Activated naive CD8-positive, alpha-beta T cell (primary cell): ENCODE measurements around the gene MIX23.
A peak's percentile ranks its signal among the peaks of the same experiment; 100 is the strongest.

Source experiments
- H3K27ac Mint-ChIP-seq: one replicate; pipeline ENCODE4 v1.8.0; 2021; ENCODE audit warnings: mixed read lengths
- H3K27me3 Mint-ChIP-seq: one replicate; pipeline ENCODE4 v1.8.0; 2021; ENCODE audit warnings: mixed read lengths
- H3K36me3 Mint-ChIP-seq: one replicate; pipeline ENCODE4 v1.8.0; 2021; ENCODE audit warnings: mixed read lengths
- H3K4me1 Mint-ChIP-seq: one replicate; pipeline ENCODE4 v1.8.0; 2021; ENCODE audit warnings: low read depth, mixed read lengths
- H3K4me3 Mint-ChIP-seq: one replicate; pipeline ENCODE4 v1.8.0; 2021; ENCODE audit warnings: mild to moderate bottlenecking, mixed read lengths
- H3K9me3 Mint-ChIP-seq: one replicate; pipeline ENCODE4 v1.8.0; 2021; ENCODE audit warnings: low read depth, mixed read lengths

MIX23 gene

GRCh38 chr3:122349171-122349570 is 33.9 kb downstream of the MIX23 start:
- no peaks in the 10 kb centered on the region for H3K36me3 Mint-ChIP-seq
- peaks cover 3% of the 10 kb centered on the region for H3K27me3 Mint-ChIP-seq
- H3K4me3 Mint-ChIP-seq = no peak overlapping the region
- H3K4me1 Mint-ChIP-seq = no peaks in the 10 kb centered on the region
- no peaks in the 10 kb centered on the region for H3K9me3 Mint-ChIP-seq
- no peak overlapping the region for H3K27ac Mint-ChIP-seq

- Mint-ChIP-seq H3K4me1 (no peaks in the 10 kb centered on the region), H3K9me3 (no peaks in the 10 kb centered on the region), H3K27ac (no peak overlapping the region), H3K27me3 (peaks cover 10% of the 10 kb centered on the region), H3K4me3 (no peak overlapping the region), H3K36me3 (no peaks in the 10 kb centered on the region)
Measured at GRCh38 chr3:122343654-122344053, 39.4 kb downstream of the MIX23 start.

- no peaks in the 10 kb centered on the region for H3K9me3 Mint-ChIP-seq
- peaks cover 7% of the 10 kb centered on the region for H3K27me3 Mint-ChIP-seq
- H3K4me3 Mint-ChIP-seq = no peak overlapping the region
- H3K36me3 Mint-ChIP-seq = no peaks in the 10 kb centered on the region
- no peak overlapping the region for H3K27ac Mint-ChIP-seq
- H3K4me1 Mint-ChIP-seq = no peaks in the 10 kb centered on the region
Measured at GRCh38 chr3:122342803-122343202, 40.2 kb downstream of the MIX23 start.

- H3K36me3 Mint-ChIP-seq = no peaks in the 10 kb centered on the region
- H3K9me3 Mint-ChIP-seq = no peaks in the 10 kb centered on the region
- no peaks in the 10 kb centered on the region for H3K4me1 Mint-ChIP-seq
- H3K27me3 Mint-ChIP-seq = peaks cover 5% of the 10 kb centered on the region
- no peak overlapping the region for H3K27ac Mint-ChIP-seq
- H3K4me3 Mint-ChIP-seq = no peak overlapping the region
Measured at GRCh38 chr3:122332551-122332950, 50.5 kb downstream of the MIX23 start.

GRCh38 chr3:122331886-122332285 is 51.1 kb downstream of the MIX23 start:
- no peaks in the 10 kb centered on the region for H3K36me3 Mint-ChIP-seq
- peaks cover 5% of the 10 kb centered on the region for H3K27me3 Mint-ChIP-seq
- no peak overlapping the region for H3K4me3 Mint-ChIP-seq
- no peaks in the 10 kb centered on the region for H3K9me3 Mint-ChIP-seq
- no peaks in the 10 kb centered on the region for H3K4me1 Mint-ChIP-seq
- no peak overlapping the region for H3K27ac Mint-ChIP-seq

GRCh38 chr3:122325769-122326168 is 57.3 kb downstream of the MIX23 start:
- Mint-ChIP-seq H3K4me3 (no peak overlapping the region), H3K9me3 (no peaks in the 10 kb centered on the region), H3K27ac (no peak overlapping the region), H3K4me1 (peaks cover 20% of the 10 kb centered on the region), H3K36me3 (no peaks in the 10 kb centered on the region), H3K27me3 (no peaks in the 10 kb centered on the region)

- no peaks in the 10 kb centered on the region for H3K36me3 Mint-ChIP-seq
- H3K9me3 Mint-ChIP-seq = peaks cover 5% of the 10 kb centered on the region
- H3K4me3 Mint-ChIP-seq = no peak within 1 kb of the TSS
- H3K4me1 Mint-ChIP-seq = peaks cover 20% of the 10 kb centered on the region
- H3K27ac Mint-ChIP-seq = no peak within 1 kb of the TSS
- no peaks in the 10 kb centered on the region for H3K27me3 Mint-ChIP-seq
Measured at GRCh38 chr3:122324871-122325323, 58.1 kb downstream of the MIX23 start, which contains the start of gene CSTA. CSTA (plus strand) TSS chr3:122325248; CDS start chr3:122325293, 45 bp downstream.

GRCh38 chr3:122322095-122323075 is 60.6 kb downstream of the MIX23 start:
- peak overlapping the region; percentile 7 for H3K4me3 Mint-ChIP-seq
- H3K36me3 Mint-ChIP-seq = peaks cover 2% of the 10 kb centered on the region
- no peaks in the 10 kb centered on the region for H3K27me3 Mint-ChIP-seq
- H3K27ac Mint-ChIP-seq = no peak overlapping the region
- peaks cover 20% of the 10 kb centered on the region for H3K4me1 Mint-ChIP-seq
- peaks cover 8% of the 10 kb centered on the region for H3K9me3 Mint-ChIP-seq

- Mint-ChIP-seq H3K9me3 (peaks cover 8% of the 10 kb centered on the region), H3K27ac (no peak overlapping the region), H3K27me3 (peaks cover 3% of the 10 kb centered on the region)
Measured at GRCh38 chr3:122318620-122319019, 64.4 kb downstream of the MIX23 start.

GRCh38 chr3:122316368-122316767 is 66.7 kb downstream of the MIX23 start:
- no peak overlapping the region for H3K4me3 Mint-ChIP-seq
- H3K4me1 Mint-ChIP-seq = peaks cover 9% of the 10 kb centered on the region
- peaks cover 2% of the 10 kb centered on the region for H3K36me3 Mint-ChIP-seq
- peaks cover 8% of the 10 kb centered on the region for H3K9me3 Mint-ChIP-seq
- H3K27ac Mint-ChIP-seq = no peak overlapping the region
- H3K27me3 Mint-ChIP-seq = peaks cover 3% of the 10 kb centered on the region

More at GRCh38 chr3:122318620-122319019, 64.4 kb downstream of the MIX23 start:
- H3K4me3 Mint-ChIP-seq = no peak overlapping the region
- peaks cover 2% of the 10 kb centered on the region for H3K36me3 Mint-ChIP-seq
- peaks cover 20% of the 10 kb centered on the region for H3K4me1 Mint-ChIP-seq

- H3K27me3 Mint-ChIP-seq = peaks cover 3% of the 10 kb centered on the region
- H3K4me1 Mint-ChIP-seq = peaks cover 6% of the 10 kb centered on the region
- peaks cover 7% of the 10 kb centered on the region for H3K9me3 Mint-ChIP-seq
- H3K36me3 Mint-ChIP-seq = peaks cover 2% of the 10 kb centered on the region
- no peak overlapping the region for H3K27ac Mint-ChIP-seq
- H3K4me3 Mint-ChIP-seq = no peak overlapping the region
Measured at GRCh38 chr3:122315619-122316018, 67.4 kb downstream of the MIX23 start.

- Mint-ChIP-seq H3K27me3 (peaks cover 3% of the 10 kb centered on the region), H3K9me3 (no peaks in the 10 kb centered on the region), H3K36me3 (no peaks in the 10 kb centered on the region), H3K27ac (no peak overlapping the region), H3K4me1 (peaks cover 6% of the 10 kb centered on the region), H3K4me3 (no peak overlapping the region)
Measured at GRCh38 chr3:122314228-122314876, 68.7 kb downstream of the MIX23 start.

- no peaks in the 10 kb centered on the region for H3K36me3 Mint-ChIP-seq
- peaks cover 6% of the 10 kb centered on the region for H3K4me1 Mint-ChIP-seq
- H3K4me3 Mint-ChIP-seq = no peak overlapping the region
- H3K27me3 Mint-ChIP-seq = peaks cover 3% of the 10 kb centered on the region
- no peaks in the 10 kb centered on the region for H3K9me3 Mint-ChIP-seq
- no peak overlapping the region for H3K27ac Mint-ChIP-seq
Measured at GRCh38 chr3:122313281-122313680, 69.8 kb downstream of the MIX23 start.

- H3K4me1 Mint-ChIP-seq = peaks cover 6% of the 10 kb centered on the region
- H3K27ac Mint-ChIP-seq = no peak overlapping the region
- peaks cover 3% of the 10 kb centered on the region for H3K27me3 Mint-ChIP-seq
- no peak overlapping the region for H3K4me3 Mint-ChIP-seq
- H3K36me3 Mint-ChIP-seq = no peaks in the 10 kb centered on the region
- H3K9me3 Mint-ChIP-seq = no peaks in the 10 kb centered on the region
Measured at GRCh38 chr3:122312826-122313225, 70.2 kb downstream of the MIX23 start.

GRCh38 chr3:122310361-122310760 is 72.7 kb downstream of the MIX23 start:
- H3K36me3 Mint-ChIP-seq = no peaks in the 10 kb centered on the region
- H3K27ac Mint-ChIP-seq = no peak overlapping the region
- H3K27me3 Mint-ChIP-seq = no peaks in the 10 kb centered on the region
- no peaks in the 10 kb centered on the region for H3K9me3 Mint-ChIP-seq
- H3K4me1 Mint-ChIP-seq = peaks cover 6% of the 10 kb centered on the region
- H3K4me3 Mint-ChIP-seq = no peak overlapping the region
